HL-60 (cell line): ENCODE measurements around the gene MATR3.

Experiments
- DNase-seq, 2 experiments: peaks; one replicate each; pipeline ENCODE4 v3.0.0-alpha.2; 2010 to 2020; ENCODE audit warnings: low read depth in 1 of 2, low spot score in 1 of 2
- H3K27ac ChIP-seq: fragments of 250-450 bp; sonication (Bioruptor Pico); replicated peaks from 2 replicates; pipeline ENCODE4 v1.5.1; 2020; ENCODE audit warnings: mild to moderate bottlenecking, moderate library complexity
- H3K27me3 ChIP-seq: fragments of 250-450 bp; sonication (Bioruptor Pico); 2 replicates; pipeline ENCODE4 v1.5.1; 2021; ENCODE audit warnings: mild to moderate bottlenecking, moderate library complexity; ENCODE audit not compliant: insufficient read depth, poor library complexity, severe bottlenecking
- H3K4me3 ChIP-seq: replicated peaks from 2 replicates; pipeline ENCODE4 v1.5.1; 2011; ENCODE audit warnings: mild to moderate bottlenecking, control low read depth, low read length; ENCODE audit not compliant: insufficient read depth
- CTCF ChIP-seq: IDR thresholded peaks from one replicate; pipeline ENCODE4 v1.5.1; 2011; ENCODE audit warnings: low read length, control low read depth, inconsistent platforms; ENCODE audit not compliant: insufficient read depth
- GABPA ChIP-seq: IDR thresholded peaks from 2 replicates; pipeline ENCODE4 v1.6.1; 2012; ENCODE audit warnings: low read depth
- POLR2AphosphoS5 ChIP-seq: IDR thresholded peaks from 2 replicates; pipeline ENCODE4 v1.6.1; 2012; ENCODE audit warnings: low read depth
- REST ChIP-seq: IDR thresholded peaks from 2 replicates; pipeline ENCODE4 v1.6.1; 2012; ENCODE audit warnings: low read depth; ENCODE audit not compliant: insufficient replicate concordance
- SPI1 ChIP-seq: IDR thresholded peaks from 2 replicates; pipeline ENCODE4 v1.6.1; 2012; ENCODE audit warnings: low read depth, mild to moderate bottlenecking, borderline replicate concordance

Gene MATR3

DNA sequence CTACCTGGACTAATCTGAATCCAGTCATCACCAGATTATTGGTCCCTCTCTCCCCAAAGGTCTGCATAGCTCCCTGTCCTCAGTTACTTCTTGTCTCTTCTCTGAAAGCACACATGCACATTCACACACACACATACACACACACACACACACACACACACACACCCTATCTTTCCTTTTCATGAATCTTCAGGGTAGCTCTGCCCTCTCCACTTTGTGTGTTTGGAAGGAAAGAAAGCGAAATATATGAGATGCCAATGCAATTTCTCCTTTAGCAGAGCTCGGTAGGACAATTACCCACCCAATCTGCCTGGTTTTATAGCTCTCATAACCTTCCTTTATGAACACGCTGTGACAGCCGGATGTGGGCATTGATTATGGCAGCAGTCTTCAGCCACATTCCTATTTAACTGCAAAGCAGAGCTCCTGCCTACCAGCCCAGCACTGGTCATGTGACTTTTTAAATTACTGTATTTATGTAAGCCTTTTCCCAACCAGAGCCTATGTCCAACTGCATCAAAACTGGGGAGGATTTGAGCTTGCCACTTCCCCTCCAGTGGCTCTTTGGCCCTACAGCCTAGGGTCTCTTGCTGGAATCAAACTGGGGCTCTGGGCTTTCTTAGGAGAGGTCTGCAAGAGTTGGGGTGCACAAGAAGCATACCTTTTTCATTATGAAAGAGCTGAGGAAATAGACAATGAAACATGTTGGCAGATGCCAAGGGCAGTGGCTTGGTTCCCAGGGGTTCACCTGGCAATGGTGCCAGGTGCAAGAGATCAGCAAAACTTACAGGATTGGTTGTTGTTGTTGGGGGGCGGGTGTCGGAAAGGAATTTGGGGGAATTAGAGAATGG, 20.8 kb upstream of the MATR3 start:
- peak overlapping the region; percentile 79 for H3K27ac ChIP-seq
- peak in 1 of 2 experiments; percentile 41 for DNase-seq
- H3K4me3 ChIP-seq, result no peak overlapping the region
- peak; percentile 2; the same call in 1 of the 2 replicates for TF ChIP-seq SPI1
- TF ChIP-seq CTCF, result no peak
- H3K27me3 ChIP-seq, result no peaks in the 10 kb centered on the region

DNA sequence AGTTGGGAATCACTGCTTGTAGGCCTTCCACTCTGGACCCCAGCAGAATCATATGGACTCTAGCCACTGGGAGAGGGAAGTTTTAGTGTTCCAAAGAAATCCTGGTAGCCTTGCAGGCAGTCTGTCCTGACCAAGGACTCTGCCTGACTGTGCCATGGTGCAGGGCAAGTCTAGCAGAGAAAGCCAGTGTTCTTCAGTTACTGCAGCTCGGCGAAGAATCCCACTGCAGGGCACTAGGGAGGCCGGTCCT, 20.3 kb upstream of the MATR3 start:
- TF ChIP-seq POLR2AphosphoS5 (no peak), GABPA (no peak), REST (no peak), CTCF (no peak), SPI1 (no peak)
- Histone ChIP-seq H3K27ac (peak overlapping the region; percentile 79), H3K4me3 (peak overlapping the region; percentile 60), H3K27me3 (no peaks in the 10 kb centered on the region)
- DNase-seq, result no peak

- peak; percentile 64; the same call in 1 of the 2 replicates for TF ChIP-seq POLR2AphosphoS5
- no peak for TF ChIP-seq GABPA
- peak; percentile 70 to 75 for DNase-seq
- H3K4me3 ChIP-seq, result peak overlapping the region; percentile 60
- H3K27ac ChIP-seq, result peak overlapping the region; percentile 79
- H3K27me3 ChIP-seq, result no peaks in the 10 kb centered on the region
Measured at GRCh38 chr5:139273572-139274289, 19.8 kb upstream of the MATR3 start.

DNA sequence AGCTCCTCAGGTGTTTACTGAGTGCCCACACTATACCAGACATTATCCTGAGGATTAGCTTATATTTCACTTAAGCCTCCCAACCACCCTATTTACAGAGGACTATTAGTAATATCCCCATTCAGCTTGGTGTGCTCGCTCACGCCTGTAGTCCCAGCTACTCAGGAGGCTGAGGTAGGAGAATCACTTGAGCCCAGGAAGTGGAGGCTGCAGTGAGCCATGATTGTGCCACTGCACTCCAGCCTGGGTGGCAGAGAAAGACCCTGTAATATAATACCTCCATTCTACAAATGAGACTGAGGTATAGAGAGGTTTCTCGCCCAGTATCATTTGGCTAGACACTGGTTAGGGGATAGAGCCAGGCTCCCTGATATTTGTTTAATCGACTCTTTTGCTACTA, 18.0 kb upstream of the MATR3 start:
- no peaks in the 10 kb centered on the region for H3K27me3 ChIP-seq
- no peak for DNase-seq
- peak overlapping the region; percentile 60 for H3K4me3 ChIP-seq
- peak overlapping the region; percentile 43 for H3K27ac ChIP-seq
- TF ChIP-seq REST (no peak), SPI1 (no peak), GABPA (no peak), POLR2AphosphoS5 (no peak), CTCF (no peak)
